ENCODE measurements around the gene GLB1L3.

GRCh38 chr11:134361661-134362060, 85.5 kb downstream of the GLB1L3 start:
- TF ChIP-seq GATA2 (IDR thresholded peaks at IDR 0.05; ENCODE audit: low read depth, low read length): no peak
- TF ChIP-seq GATA3 (IDR thresholded peaks at IDR 0.05; ENCODE audit: low read depth, low read length): no peak
